GM19324 (cell line): ENCODE measurements around the gene MESP2.

ENCODE experiments used
- ATAC-seq: cut with Tn5 transposase; IDR thresholded peaks from one replicate; pipeline ENCODE4 v1.9.1; 2021; ENCODE audit warnings: mild to moderate bottlenecking, moderate library complexity; ENCODE audit not compliant: unreplicated experiment, low FRiP score

MESP2 gene

DNA sequence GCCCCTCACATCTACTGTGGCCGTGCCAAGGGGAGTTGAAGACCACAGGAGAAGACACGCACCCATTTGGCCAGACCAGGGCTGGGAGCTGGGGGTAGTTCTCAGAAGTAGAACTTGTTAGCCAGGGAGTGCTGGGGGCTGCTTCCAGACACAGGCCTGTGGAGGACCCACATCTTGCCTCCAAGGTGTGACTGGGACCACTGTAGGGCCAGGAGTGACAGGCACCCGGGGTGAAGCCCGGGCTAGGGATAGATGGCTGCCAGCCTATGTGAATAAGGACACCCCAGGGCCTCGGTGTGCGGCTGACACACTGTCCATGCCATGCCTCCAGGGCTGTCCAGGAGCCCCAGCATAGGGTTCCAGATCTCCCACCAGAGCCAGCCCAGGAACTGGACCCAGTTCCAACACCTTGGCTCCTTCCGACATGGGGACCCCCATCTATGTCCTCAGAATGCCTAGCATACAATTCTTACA is 36.8 kb downstream of the MESP2 start:
- no peak for ATAC-seq

DNA sequence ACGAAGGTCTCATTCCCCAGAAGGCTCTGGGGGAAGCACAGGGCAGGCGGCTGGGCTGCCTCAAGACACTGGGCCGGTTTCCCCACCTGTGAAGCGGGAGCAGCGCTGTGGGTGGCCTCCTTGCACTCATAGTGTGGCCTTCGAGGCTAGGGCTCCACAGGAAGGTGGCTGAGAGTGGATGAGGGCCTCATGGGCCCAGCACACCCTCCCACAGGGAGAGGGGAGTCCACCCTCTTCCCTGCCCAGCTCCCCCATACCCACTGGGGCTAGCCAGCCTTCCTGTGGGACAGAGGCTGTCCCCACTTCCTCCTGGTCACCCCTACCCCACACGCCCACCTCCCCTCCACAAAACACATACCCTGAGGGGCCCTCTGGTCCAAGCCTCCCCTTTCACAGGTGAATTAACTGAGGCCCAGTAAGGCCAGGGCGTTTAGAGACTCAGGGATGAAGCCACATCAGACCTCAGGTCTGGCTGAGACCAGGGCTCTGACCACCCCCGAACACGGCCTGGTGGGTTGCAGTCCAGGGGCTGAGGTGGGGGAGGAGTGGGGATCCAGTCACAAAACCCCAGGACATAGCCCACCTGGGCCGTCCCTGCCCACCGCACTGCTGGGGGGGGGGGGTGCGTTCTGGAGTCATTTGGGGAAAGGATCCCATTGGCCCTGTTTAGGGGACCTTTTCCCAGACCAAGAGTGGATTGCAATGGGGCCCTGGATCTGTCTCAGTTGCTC is 37.4 kb downstream of the MESP2 start:
- no peak for ATAC-seq

DNA sequence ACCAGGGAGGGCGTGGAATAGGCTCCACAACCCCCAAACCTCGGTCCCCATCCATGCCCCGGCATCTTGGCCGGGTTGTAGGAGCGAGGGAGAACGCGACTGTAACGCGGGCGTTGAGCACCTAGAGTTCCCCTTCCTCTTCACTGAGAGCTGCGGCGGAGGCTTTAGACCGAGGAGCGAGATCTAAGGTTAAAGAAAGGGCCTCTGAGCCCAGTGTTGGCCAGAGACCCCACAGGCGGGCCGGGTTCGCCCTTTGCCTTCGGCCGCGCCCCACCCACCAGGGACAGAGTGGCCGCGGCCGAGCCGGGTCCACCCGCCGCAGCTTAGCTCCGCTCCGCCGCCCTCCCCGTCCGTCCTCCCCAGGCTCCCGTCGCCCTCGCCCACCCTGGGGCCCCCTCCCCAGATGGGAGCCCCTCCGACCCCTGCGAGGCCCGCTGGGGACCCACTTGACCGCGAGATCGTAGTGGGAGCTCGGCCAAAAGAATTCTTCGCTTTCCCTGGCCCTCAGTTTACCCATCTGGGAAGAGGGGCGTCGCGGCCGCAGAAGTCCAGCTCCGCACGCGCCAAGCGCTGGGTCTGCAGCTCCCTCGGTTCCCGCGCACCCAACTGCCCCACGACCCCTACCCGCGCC is 38.1 kb downstream of the MESP2 start:
- no peak for ATAC-seq

DNA sequence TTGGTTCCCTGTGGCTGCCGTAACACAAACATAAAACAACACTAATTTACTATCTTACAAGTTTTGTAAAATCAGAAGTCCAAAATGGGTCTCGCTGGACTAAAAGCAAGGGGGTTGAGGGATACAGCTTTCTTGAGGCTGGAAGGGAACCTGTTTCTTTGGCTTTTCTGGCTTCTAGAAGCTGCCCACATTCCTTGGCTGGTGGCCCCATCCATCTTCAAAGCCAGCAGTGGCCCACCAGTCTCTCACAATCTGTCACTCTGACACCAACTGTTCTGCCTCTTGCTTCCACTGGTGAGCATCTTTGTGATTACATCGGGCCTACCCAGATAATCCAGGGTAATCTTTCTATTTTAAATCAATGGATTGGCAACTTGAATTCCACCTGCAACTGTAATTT is 39.6 kb downstream of the MESP2 start:
- ATAC-seq = no peak

DNA sequence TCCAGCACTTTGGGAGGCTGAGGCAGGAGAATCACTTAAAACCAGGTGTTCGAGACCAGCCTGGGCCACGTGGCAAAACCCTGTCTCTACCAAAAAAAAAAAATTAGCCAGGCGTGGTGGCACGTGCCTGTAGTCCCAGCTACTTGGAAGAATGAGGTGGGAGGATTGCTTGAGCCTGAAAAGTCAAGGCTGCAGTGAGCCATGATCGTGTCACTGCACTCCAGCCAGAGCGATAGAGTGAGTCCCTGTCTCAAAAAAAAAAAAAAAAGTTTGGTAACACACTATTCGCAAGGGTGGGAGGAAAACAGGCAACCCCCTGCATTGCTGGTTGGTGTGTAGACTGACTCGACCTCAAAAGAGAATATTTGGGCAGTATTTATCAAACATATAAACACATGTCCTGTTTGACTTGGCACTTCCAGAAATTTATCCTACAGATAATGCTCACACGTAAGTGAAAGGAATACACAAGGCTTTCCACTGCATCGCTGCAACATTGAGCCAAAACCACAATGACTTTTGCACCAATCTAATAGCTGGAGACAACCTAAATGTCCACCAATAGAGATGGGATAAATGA is 41.7 kb downstream of the MESP2 start:
- ATAC-seq = no peak

DNA sequence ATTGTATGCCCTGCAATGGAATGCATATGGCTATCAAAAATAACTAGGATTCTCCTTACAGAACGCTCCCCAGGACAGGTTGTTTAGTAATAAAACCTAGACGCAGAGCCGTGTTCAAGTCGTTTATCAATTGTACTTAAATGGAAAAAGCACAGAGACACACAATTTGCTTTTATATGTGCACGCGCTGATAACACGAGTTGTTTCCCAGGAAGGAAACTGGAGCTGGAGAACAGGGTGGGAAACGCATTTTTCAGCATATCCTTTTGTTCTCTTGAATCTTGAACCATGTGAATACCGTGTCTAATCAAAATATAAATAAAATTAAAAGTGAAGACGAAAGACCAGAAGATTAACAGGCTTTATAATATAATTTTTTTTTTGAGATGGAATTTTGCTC is 42.2 kb downstream of the MESP2 start:
- ATAC-seq = no peak

DNA sequence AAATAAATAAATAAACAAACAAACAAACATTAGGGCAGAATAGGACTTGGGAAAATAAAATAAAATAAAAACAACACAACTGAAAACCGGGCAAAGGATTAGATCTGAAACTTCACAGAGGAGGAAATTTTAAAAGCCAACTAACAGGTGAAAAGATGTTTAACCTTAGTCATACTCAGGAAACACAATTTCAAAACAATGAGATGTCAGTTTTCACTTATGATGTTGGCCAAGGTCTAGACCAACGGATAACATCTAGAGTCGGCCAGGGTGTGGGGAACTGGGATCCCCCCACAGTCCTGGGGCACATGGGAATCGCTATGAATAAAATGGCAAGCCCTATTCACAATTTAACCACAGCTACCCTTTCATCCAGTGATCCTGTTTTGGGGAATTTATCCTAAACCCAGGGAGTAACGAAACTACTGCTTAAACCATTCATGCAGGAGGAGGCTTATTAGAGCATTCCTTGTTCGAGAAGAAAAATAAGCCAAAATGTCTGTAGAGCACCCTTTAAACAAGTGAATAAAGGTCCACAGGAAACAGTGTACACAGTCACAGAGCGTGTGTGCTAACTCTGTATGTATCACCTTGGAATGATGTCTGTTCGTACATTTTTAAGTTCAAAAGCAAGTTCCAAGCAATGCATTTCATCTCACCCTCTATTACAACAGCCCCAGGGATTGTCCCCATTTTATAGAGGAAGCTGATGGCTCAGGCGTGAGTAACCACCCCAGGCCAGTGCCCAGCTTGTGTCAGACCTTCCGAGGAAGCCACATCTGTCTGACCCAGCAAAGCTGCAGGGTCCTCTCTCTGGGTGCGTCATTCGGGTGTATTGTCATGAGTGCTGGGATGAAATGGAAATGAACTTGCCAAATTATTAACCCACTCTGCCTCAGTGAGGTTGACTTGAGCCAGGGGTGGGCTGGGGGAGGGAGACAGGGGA is 44.8 kb downstream of the MESP2 start:
- no peak for ATAC-seq

DNA sequence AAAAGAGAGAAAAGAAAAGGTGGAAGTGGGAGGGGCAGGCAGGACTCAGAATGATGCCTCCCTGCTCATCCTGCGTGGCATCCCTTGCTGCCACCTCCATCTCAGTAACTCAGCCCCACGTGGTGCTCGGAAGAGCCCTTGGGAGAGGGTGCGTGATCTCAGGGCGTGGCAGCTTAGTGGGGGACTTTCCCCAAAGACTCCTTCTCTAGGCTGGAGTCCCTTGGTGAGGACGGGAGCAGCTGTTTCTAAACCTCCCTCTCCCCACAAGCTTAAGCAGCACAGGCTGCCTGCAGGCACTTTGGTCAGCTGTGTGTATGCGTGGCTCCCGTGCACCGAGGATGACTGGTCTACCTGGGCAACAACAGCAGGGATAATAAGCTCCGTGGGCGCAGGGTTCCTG is 45.9 kb downstream of the MESP2 start:
- no peak for ATAC-seq

DNA sequence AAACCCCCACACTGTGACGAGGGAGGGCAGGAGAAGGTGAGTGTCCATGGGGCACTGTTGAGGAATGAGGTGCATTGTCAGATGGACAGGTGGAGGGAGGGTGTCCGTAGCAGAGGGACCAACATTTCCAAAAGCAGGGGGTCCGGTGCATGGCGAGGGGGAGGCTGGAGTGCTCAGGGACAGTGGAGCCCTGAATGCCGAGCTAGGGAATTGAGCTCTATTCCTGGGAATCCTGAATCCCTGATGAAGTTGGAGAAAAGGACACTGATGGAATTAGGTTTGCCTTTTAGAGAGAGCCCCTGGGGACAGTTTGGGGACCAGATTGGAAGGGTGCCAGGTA is 46.4 kb downstream of the MESP2 start:
- ATAC-seq = no peak

DNA sequence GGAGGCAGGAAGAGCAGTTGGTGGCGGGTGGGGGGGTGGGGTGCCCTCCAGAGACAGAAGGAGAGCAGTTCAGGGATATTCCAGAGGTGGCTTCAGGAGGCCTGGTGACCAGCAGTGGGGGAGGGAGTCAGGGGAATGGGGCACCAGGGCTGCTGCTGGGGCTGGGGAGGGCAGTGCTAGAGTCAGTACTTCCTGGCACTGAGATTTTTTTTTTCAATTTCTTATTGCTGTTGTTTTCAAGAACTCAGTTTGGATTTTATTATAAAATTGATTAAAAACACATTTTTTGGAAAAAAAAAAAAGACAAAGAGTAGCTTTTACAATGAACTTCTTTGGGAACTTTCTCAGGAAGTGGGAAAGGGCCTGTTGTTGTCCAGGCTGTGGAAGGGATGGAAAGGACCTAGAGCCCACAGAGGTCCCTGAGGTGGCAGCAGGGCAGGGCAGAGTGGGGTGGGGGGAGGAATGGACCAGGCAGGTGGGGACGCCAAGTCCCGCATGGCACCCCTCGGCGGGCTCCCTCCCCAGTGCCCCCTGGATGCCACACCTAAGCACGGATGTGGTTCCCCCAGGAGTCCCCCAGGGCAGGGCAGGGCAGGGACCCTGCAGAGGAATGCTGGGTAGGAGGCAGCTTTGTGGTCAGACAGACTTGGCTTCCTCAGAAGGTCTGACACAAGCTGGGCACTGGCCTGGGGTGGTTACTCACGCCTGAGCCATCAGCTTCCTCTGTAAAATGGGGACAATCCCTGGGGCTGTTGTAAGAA is 47.0 kb downstream of the MESP2 start:
- ATAC-seq = no peak

DNA sequence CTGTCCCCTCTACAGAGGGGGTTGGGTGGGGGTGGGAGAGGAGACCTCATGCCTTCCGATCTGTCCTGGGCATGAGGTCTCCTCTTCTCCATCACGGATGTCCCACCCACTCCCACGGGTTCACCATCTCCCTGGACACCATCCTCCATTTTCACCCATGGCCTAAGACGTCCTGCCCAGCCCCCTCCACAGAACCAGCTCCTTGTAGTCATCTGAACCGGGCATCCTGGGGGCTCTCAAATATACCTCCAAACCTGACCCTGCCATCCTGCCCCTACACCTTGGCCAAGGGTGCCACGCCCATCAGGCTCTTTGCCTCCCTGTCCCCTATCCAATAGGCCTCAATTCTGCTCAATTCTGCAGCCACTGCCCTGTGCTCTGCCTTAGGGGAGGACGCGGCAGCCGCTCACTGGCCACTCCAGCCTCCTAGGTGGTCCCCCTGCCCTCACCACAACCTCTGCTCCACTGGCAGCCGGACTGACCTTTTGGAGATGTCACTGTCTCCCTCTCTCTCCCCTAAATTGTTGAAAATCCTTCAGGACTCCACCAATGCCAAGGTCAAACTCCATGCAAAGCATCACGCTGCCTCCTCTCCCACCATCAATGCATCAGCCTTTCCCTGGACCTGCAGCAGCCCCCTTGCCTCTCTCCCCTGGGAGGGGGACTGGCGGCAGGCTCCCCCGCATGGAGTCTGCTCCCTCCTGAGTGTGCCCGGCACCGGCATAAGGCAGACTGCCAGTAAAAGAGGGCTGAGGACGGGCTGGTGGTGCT is 47.9 kb downstream of the MESP2 start:
- ATAC-seq = no peak

DNA sequence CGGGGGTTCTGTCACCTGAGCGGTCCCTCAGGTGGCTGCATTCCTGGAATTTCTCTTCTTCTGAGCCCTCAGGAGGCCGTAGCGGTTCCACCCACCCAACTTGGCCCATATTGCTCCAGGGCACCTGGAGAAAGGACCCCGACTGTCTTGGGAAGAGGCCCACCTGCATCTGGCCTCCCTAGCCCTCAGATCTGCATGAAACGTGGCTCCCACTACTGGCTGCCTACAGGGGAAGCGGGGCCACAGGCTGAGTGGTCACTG is 48.4 kb downstream of the MESP2 start:
- ATAC-seq = no peak

DNA sequence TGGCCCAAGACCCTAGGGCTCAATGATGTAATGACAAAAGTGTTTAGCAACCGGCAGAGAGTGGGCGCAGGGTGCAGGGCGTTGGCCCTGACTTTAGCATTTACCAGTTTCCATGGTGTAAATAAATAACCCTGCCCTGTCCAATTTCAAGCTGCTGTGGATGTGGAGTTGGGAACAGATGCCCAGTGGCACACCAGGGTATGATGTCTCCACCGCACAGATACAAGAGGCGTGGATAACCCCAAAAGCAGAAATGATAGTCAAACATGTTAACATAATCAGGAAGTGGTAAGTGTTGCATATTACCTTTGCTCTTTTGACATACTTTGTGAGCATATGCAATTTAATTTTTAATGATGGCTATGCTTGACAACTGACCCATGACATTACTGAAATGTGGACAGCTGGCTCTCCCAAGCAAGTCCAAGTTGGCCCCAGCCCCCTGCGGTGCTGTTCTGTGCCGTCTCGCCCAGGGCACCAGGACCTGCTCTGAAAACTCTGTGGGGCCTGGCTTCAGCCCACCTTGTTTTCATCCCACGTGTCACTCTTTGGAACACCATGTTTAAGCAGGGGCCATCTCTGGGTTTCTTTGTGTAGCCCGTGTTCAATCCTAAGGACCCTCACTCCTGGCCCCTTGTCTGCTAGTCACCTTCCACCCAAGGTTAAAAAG is 49.3 kb downstream of the MESP2 start:
- ATAC-seq = no peak

DNA sequence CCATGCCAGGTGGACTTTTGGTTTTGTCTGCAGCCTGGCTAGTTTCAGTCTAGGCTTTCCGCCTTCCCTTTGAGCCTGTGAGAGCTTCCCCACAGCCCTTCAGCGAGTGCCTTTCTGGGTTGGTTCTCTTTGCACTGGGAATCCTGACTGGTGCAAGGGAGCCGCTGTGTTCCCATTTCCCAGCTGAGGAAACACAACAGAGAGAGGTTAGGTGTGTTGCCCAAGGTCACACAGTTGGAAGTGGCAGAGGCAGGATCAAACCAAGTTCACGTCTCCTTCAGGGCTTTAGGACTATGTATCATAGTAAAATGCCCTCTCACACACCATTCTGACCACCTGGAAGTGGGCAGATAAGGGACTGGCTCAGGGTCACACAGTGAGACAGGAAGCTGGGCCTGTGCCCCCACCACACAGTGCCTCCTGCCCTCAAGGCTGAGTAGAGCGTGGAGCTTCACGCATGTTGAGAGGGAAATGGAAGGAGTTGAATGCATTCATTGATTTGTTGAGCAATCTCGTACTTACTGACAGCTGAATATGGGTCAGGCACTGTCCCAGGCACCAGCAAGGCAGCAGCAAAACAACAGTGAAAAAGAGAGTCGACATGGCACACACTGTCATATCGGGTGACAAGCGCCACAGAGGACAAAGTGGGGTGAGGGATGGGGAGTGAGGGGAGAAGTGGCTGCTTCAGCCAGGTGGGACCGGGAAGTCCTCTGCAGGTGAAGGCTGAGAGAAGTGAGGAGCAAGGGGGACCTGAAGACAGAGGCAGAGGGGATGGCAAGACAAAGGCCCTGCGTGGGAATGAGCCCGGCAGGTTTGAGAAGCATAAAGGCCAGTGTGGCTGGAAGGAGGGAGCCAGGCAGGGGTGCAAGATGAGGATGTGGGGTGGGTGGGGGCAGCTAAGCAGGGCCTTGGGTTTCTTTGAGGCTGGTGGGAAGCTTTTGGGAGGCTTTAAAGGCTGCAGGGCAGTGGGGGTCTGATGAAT is 50.8 kb downstream of the MESP2 start:
- ATAC-seq = no peak

DNA sequence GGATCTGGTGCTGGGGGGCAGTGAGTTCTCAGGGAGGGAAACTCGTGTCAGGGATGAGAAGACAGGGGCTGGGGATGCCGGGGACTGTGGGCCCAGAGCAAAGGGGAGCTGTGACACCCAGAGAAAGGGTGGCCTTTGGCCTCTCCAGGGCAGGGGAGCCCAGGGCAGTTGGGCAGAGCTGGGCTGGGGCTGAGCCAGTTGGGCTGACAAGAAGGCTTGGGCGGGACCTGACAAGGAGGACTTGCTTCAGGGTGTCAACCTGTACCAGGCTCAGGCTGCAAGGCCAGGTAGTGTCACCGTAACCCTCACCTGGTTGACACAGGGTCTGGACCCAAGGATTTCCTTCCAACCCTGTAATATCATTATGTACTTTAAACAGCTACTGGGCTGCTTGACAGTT is 51.7 kb downstream of the MESP2 start:
- ATAC-seq = no peak
